GM21515 (cell line): ENCODE results near the gene EVC2.

Source experiments
- ATAC-seq: cut with Tn5 transposase; IDR thresholded peaks from one replicate; pipeline ENCODE4 v1.9.1; 2021; ENCODE audit not compliant: unreplicated experiment

EVC2 gene

GRCh38 chr4:5515646-5516045, 192.7 kb downstream of the EVC2 start:
- ATAC-seq, result no peak
